Activated CD4-positive, alpha-beta memory T cell treated with anti-CD3 and anti-CD28 coated beads for 36 hours (primary cell): ENCODE measurements around the gene SOHLH1. TPM values are rescaled to one million over a fixed set of nuclear protein-coding genes. Genes with fewer than 3 reads are reported as not detected.

ENCODE experiments used
- CTCF ChIA-PET: fragments of 350-600 bp; sonication (Branson Sonifier 250); formaldehyde crosslinking; loops from one replicate; lab custom pipeline; 2021; ENCODE audit warnings: antibody characterized with exemption, inconsistent platforms; lab: Charles Lee
- POLR2A ChIA-PET: fragments of 350-600 bp; sonication (Branson Sonifier 250); formaldehyde crosslinking; loops from one replicate; lab custom pipeline; 2021; ENCODE audit warnings: antibody characterized with exemption; lab: Charles Lee
- DNase-seq: peaks from one replicate; pipeline ENCODE4 v3.0.0-alpha.2; 2020
- H3K27ac Mint-ChIP-seq: one replicate; pipeline ENCODE4 v1.8.0; 2021; ENCODE audit warnings: mixed read lengths
- H3K27me3 Mint-ChIP-seq: one replicate; pipeline ENCODE4 v1.8.0; 2021; ENCODE audit warnings: mixed read lengths
- H3K36me3 Mint-ChIP-seq: one replicate; pipeline ENCODE4 v1.8.0; 2021; ENCODE audit warnings: mixed read lengths
- H3K4me1 Mint-ChIP-seq: one replicate; pipeline ENCODE4 v1.8.0; 2021; ENCODE audit warnings: low read depth, mixed read lengths
- H3K4me3 Mint-ChIP-seq: one replicate; pipeline ENCODE4 v1.8.0; 2021; ENCODE audit warnings: mild to moderate bottlenecking, mixed read lengths
- H3K9me3 Mint-ChIP-seq: one replicate; pipeline ENCODE4 v1.8.0; 2021; ENCODE audit warnings: mixed read lengths
- intact Hi-C: fragments of 100-400 bp; cut with micrococcal nuclease; formaldehyde crosslinking; loops from one replicate; pipeline ENCODE4 v1.15.1; 2023
- total RNA-seq, 2 experiments: library from RNA; stranded (reverse); gene quantifications; one replicate each; pipeline ENCODE4 v1.2.3, GENCODE V29; 2021

The SOHLH1 gene
- total RNA-seq, 2 experiments from 2014 or later, result not detected

DNA sequence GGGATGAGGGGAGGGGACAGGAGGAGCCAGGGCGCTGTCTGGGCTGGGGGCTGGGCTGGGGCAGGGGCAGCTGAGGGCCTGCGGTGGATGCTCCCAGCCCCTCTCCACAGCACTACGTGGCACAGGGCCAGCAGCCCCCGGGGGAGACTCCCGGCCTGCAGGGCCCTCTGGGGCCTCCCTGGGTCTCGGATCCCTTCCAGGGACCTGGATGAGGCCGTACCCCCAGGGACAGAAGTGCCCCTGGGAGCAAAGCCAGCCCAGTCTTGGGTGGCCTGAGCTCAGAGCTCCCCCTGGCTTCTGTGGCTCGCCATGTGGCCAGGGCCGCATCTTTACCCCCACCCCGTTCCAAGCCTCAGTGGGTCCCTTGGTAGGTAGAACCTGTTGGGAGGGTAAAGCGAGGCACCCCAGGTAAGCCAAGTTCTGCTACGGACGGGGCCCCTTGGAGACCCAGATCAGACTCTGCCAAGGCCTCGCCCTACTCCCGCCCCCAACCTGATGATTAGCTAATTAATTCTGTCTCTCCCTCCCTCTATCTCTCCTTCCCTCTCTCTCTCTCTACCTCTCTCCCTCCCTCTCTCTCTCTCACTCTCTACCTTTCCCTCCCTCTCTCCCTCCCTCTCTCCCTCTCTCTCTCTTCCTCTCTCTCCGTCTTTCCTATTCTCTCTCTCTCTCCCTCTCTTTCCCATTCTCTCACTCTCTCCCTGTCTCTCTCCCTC, 27.0 kb upstream of the SOHLH1 start:
- DNase-seq, result no peak
- CTCF ChIA-PET, result no interaction called here
- no peaks in the 10 kb centered on the region for H3K36me3 Mint-ChIP-seq
- POLR2A ChIA-PET, result no interaction called here
- no peak overlapping the region for H3K4me3 Mint-ChIP-seq
- peaks cover 4% of the 10 kb centered on the region for H3K27me3 Mint-ChIP-seq
- intact Hi-C loops, result no loop called here
- H3K27ac Mint-ChIP-seq, result no peak overlapping the region
- H3K4me1 Mint-ChIP-seq, result no peaks in the 10 kb centered on the region
- peaks cover 4% of the 10 kb centered on the region for H3K9me3 Mint-ChIP-seq

DNA sequence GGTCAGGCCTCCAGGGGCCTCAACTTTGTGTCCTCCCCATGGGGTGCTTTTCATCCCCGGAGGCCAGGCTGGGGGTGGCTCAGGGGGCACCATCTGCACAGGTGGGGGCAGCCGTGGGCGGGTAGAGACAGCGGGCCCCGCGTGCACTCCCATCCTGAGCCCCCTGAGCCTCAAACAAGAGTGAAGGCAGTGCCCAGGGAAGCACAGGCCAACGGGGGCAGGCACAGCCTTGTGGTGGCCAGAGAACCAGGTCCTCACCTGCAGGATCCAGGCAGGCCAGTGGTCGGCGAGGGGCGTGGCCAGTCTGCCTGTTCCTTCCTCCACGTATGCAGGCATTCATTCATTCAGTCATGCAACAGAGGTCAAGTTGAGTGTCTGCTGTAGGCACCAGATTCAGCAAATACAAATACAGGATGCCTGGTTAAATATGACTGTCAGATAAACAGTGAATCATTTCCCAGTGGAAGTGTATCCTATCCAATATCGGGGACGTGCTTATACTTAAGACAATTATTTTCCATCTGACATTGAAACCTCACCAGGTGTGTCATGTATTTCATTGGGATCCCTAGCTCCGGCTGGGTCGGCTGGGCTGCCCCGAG, 25.0 kb upstream of the SOHLH1 start:
- CTCF ChIA-PET, result no interaction called here
- Mint-ChIP-seq H3K4me3 (no peak overlapping the region), H3K27ac (no peak overlapping the region), H3K27me3 (peaks cover 4% of the 10 kb centered on the region), H3K36me3 (no peaks in the 10 kb centered on the region), H3K9me3 (no peaks in the 10 kb centered on the region), H3K4me1 (no peaks in the 10 kb centered on the region)
- POLR2A ChIA-PET, result no interaction called here
- DNase-seq, result no peak
- intact Hi-C loops, result no loop called here

DNA sequence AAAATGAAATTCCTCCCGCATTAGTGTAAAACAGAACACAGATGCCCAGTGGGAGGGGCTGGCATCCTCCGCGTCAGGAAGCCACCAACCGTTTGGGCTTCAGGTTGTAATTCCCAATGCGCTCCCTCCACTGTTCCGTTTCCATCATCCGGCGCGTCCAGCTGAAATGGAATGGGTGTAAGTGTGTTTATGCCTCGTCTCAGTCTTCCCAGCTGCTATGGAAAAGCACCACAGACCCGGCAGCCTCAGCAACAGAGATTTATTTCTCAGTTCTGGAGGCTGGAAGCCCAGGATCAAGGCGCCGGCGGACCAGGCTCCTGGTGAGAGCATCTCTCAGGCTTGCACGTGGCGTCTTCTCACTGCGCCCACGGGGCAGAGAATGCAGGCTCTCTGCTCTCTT, 23.1 kb upstream of the SOHLH1 start:
- intact Hi-C loops, result no loop called here
- Mint-ChIP-seq H3K27me3 (peaks cover 5% of the 10 kb centered on the region), H3K36me3 (no peaks in the 10 kb centered on the region), H3K4me1 (no peaks in the 10 kb centered on the region), H3K9me3 (no peaks in the 10 kb centered on the region), H3K27ac (no peak overlapping the region), H3K4me3 (no peak overlapping the region)
- DNase-seq, result no peak
- CTCF ChIA-PET, result no interaction called here
- POLR2A ChIA-PET, result no interaction called here

DNA sequence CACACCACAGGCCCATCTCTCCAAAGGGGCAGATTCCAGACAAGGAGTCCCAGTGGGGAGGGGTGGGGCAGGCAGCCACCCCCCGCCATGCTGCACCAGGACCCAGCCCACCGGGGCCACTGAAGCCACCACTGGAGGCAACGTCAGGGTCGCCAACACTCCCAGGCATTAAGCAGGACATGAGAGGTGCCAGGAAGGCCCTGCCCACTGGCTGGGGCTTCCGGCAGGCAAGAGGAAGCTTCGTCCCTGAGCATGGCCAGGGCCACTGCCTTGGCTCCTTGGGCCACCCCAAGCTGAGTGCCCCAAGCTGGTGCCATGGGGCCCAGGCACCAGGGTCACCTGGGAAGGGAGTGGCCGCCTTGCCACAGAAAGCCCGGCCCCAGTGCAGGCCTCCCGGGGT, 20.2 kb upstream of the SOHLH1 start:
- H3K4me1 Mint-ChIP-seq, result no peaks in the 10 kb centered on the region
- DNase-seq, result no peak
- H3K27me3 Mint-ChIP-seq, result peaks cover 23% of the 10 kb centered on the region
- no peak overlapping the region for H3K27ac Mint-ChIP-seq
- ChIA-PET POLR2A (no interaction called here), CTCF (no interaction called here)
- no peaks in the 10 kb centered on the region for H3K9me3 Mint-ChIP-seq
- no peak overlapping the region for H3K4me3 Mint-ChIP-seq
- intact Hi-C loops, result no loop called here
- no peaks in the 10 kb centered on the region for H3K36me3 Mint-ChIP-seq

DNA sequence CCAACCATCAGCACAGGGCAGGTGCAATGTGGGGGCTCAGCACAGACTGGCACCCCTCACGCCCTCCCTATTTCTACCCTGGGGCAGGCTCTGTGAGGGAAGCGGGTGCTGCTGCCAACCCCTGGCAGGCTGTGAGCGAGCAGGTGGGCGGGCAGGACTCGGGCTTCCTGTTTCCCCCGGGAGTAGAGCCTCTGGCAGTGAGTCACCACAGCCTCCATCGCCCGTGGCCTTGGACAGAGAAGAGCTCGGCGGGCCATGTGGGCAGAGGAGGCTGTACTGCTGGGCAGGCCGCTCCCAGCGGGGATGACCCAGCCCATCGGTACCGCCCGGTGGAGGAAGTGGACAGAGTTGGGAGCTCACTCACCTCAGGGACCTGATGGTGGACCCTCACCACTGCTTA, 19.3 kb upstream of the SOHLH1 start:
- intact Hi-C loops, result no loop called here
- Mint-ChIP-seq H3K4me1 (no peaks in the 10 kb centered on the region), H3K27me3 (peaks cover 26% of the 10 kb centered on the region), H3K9me3 (no peaks in the 10 kb centered on the region), H3K4me3 (no peak overlapping the region), H3K27ac (no peak overlapping the region), H3K36me3 (no peaks in the 10 kb centered on the region)
- ChIA-PET CTCF (no interaction called here), POLR2A (no interaction called here)
- DNase-seq, result no peak

DNA sequence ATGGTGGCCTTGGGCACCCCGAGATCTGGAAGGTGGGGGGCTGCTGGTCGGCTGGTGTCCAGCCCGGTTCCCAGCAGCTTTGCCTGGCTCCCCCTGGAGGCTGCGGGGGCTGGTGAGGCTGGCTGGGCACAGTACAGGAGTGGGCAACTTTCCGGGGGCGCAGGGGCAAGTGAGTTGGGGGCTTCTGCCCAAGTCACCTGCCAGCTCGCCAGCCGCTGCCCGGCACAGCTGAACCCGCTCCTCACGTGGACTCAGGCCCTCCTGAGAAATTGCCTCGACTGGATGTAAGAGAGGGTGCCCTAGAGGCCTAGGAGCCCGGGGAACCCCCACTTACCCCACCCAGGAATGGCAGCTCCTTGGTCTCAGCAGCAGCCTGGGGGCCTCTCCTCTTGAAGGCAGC, 18.1 kb upstream of the SOHLH1 start:
- ChIA-PET POLR2A (no interaction called here), CTCF (no interaction called here)
- H3K36me3 Mint-ChIP-seq, result no peaks in the 10 kb centered on the region
- no peak overlapping the region for H3K4me3 Mint-ChIP-seq
- intact Hi-C loops, result no loop called here
- H3K27ac Mint-ChIP-seq, result no peak overlapping the region
- H3K4me1 Mint-ChIP-seq, result no peaks in the 10 kb centered on the region
- no peak for DNase-seq
- peaks cover 30% of the 10 kb centered on the region for H3K27me3 Mint-ChIP-seq
- H3K9me3 Mint-ChIP-seq, result no peaks in the 10 kb centered on the region

DNA sequence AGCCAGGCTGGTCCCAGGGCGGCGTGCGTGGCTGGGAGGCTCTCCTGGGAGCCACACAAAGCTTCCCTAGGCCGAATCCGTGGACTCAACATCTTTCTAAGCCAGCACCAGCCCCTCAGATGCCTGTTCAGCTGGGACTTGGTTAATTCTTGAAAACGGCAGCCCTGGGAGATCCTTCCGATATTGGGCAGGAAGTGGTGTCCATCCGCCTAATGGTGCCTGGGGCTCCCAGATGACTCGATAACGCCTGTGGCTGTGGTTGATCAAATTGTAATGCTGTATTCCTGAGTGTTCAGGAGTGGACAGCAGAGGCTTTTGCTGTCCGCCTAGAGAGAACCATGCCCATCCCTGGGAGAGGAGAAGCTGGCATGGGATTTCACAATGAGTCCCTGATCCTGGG, 16.8 kb upstream of the SOHLH1 start:
- no peak for DNase-seq
- H3K27me3 Mint-ChIP-seq, result peaks cover 32% of the 10 kb centered on the region
- ChIA-PET CTCF (no interaction called here), POLR2A (no interaction called here)
- no peak overlapping the region for H3K27ac Mint-ChIP-seq
- intact Hi-C loops, result no loop called here
- no peaks in the 10 kb centered on the region for H3K9me3 Mint-ChIP-seq
- H3K4me3 Mint-ChIP-seq, result no peak overlapping the region
- H3K4me1 Mint-ChIP-seq, result no peaks in the 10 kb centered on the region
- H3K36me3 Mint-ChIP-seq, result no peaks in the 10 kb centered on the region

DNA sequence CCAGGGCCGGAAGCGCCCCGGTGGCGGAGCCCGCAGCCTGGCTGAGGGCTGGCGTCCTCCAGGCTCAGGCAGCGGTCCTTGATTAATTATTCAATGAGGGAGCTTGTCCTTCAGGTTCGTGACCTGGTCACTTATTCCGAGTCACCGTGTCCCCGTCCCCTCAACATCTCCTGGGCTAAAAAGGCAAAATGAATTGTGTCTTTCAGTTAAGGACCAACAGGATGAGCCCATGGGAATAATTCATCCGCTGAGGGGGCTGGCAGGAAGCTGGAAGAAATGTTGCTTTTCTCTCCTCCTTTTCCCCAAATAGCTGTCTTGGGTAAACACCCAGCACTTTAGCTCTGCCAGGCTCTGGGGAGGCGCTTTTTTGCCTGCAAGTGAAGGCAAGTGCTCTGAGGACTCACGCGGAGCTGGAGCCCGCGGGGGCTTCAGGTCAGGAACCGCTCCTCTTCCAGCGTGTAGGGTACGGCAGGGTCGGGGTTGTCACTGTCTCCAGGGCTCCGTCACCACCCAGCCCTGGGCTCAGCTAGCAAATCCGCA, 15.8 kb upstream of the SOHLH1 start:
- ChIA-PET CTCF (no interaction called here), POLR2A (no interaction called here)
- H3K36me3 Mint-ChIP-seq, result no peaks in the 10 kb centered on the region
- peaks cover 32% of the 10 kb centered on the region for H3K27me3 Mint-ChIP-seq
- intact Hi-C loops, result no loop called here
- no peak overlapping the region for H3K27ac Mint-ChIP-seq
- no peaks in the 10 kb centered on the region for H3K9me3 Mint-ChIP-seq
- no peak overlapping the region for H3K4me3 Mint-ChIP-seq
- H3K4me1 Mint-ChIP-seq, result no peaks in the 10 kb centered on the region
- DNase-seq, result no peak

DNA sequence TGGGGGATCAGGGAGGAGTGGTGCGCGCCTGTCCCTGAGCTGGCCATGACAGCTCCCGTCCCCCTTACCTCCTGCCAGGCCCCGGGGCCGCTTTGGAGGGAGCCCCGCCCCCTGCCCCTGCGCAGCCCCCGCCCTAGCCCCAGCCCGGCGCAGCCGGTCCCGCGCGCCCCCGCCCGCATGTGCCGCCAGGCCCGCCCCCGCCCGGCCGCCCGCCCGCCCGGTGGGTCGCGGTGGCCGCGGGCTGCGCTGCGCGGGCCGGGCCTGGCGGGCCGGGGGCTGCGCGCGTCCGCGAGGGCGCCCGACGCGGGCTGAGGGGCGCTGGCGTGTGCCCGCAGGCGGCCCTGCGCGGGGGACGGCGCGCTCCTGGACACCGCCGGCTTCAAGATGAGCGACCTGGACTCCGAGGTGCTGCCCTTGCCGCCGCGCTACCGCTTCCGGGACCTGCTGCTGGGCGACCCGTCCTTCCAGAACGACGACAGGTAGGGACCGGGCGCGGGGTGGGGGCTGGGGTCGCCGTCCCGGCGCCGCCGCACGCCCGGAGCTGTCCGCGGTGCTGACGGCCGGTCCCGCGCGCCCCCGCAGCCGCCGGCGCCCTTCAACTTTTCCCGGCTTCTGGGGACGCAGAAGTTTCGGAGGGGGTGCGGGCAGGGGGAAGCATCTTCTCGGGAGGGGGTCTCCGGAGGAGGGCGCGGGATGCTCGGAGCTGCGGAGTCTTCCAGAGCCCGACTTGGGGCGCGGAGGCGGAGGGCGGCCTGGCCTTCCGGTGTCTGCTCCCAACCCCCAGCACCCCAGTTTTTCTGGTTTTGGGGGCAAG, 15.2 kb upstream of the SOHLH1 start:
- CTCF ChIA-PET, result no interaction called here
- no peaks in the 10 kb centered on the region for H3K4me1 Mint-ChIP-seq
- intact Hi-C loops, result no loop called here
- H3K9me3 Mint-ChIP-seq, result no peaks in the 10 kb centered on the region
- peaks cover 32% of the 10 kb centered on the region for H3K27me3 Mint-ChIP-seq
- POLR2A ChIA-PET, result no interaction called here
- H3K4me3 Mint-ChIP-seq, result no peak overlapping the region
- DNase-seq, result no peak
- no peak overlapping the region for H3K27ac Mint-ChIP-seq
- no peaks in the 10 kb centered on the region for H3K36me3 Mint-ChIP-seq

DNA sequence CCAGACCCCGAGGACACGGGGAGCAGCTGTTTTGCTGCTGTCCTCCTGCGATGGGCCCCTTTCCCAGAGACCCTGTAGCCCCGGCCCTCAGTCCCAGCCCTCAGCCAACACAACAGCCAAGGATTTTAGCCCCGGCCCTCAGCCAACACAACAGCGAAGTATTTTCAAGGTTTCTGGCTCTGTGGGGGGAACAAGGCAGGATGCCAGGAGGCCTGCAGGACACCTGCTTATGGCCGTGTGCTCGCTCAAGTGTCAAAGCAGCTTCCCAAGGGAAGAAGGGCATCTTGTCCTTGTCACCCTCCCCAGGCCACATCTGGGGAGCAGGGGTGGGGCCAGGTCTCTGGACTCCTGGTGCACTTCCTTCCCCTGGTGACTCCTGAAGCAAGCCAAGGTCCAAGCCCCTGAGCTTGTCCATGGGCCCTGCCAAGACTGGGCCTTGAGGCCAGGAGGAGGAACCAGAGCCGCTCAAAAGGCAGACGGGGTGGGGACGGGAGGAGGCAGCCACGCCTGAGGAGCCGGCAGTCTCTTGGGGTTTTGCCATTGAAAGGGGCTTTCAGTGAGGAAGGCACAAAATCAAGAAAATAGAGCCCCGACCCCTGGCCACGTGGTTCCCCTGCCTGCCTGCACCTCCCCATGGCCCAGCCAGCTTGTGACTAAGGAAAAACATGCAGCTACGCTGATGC, 13.5 kb upstream of the SOHLH1 start:
- intact Hi-C loops, result no loop called here
- H3K4me1 Mint-ChIP-seq, result no peaks in the 10 kb centered on the region
- CTCF ChIA-PET, result no interaction called here

DNA sequence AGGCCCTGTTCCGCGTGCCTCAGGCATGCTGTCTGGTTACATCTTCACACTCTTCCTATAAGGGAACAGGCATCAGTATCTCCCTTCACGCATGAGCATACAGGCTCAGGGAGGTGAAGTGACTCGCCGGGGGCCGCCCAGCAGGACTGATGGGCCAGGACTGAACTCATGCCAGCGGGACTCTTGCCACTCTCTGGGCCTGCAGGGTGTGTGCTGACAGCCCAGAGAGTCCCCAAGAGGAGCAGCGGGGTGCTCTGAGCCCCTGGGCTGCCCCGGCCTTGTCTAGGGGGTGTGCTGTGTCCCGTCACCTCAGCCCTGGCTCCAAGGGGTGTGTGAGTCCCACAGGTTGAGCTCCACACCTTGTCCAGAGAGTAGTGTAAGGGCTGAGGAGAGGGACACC, 12.6 kb upstream of the SOHLH1 start:
- no peak overlapping the region for H3K4me3 Mint-ChIP-seq
- H3K4me1 Mint-ChIP-seq, result no peaks in the 10 kb centered on the region
- POLR2A ChIA-PET, result no interaction called here
- no peaks in the 10 kb centered on the region for H3K36me3 Mint-ChIP-seq
- no peak for DNase-seq
- intact Hi-C loops, result no loop called here
- CTCF ChIA-PET, result no interaction called here
- peaks cover 27% of the 10 kb centered on the region for H3K27me3 Mint-ChIP-seq
- H3K9me3 Mint-ChIP-seq, result no peaks in the 10 kb centered on the region
- no peak overlapping the region for H3K27ac Mint-ChIP-seq

More for the DNA sequence above, 13.5 kb upstream of the SOHLH1 start:
- H3K9me3 Mint-ChIP-seq, result no peaks in the 10 kb centered on the region
- peaks cover 30% of the 10 kb centered on the region for H3K27me3 Mint-ChIP-seq
- POLR2A ChIA-PET, result no interaction called here
- no peaks in the 10 kb centered on the region for H3K36me3 Mint-ChIP-seq
- DNase-seq, result no peak
- H3K27ac Mint-ChIP-seq, result no peak overlapping the region
- no peak overlapping the region for H3K4me3 Mint-ChIP-seq

DNA sequence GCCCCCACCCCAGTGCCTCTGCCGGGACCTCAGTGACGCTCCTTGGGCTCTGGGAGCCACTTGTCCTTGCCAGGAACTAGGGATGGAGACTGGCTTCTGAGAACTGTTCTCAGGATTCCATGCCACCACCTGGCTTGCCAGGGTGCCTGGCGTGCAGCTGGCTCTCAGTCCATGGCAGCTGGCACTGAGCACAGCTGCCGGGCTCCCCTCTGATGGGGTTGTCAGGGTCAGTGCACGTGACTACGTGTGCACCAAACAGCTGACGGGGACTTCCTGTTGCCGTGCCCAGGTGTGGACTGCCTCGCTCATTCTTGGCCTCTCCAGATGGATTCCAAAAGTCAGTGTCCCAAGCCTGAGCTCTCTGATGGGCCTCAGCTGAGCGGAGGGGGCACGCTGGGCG, 12.1 kb upstream of the SOHLH1 start:
- H3K36me3 Mint-ChIP-seq, result no peaks in the 10 kb centered on the region
- CTCF ChIA-PET, result no interaction called here
- no peaks in the 10 kb centered on the region for H3K4me1 Mint-ChIP-seq
- H3K27me3 Mint-ChIP-seq, result peaks cover 22% of the 10 kb centered on the region
- intact Hi-C loops, result no loop called here
- POLR2A ChIA-PET, result no interaction called here
- DNase-seq, result no peak
- no peaks in the 10 kb centered on the region for H3K9me3 Mint-ChIP-seq
- no peak overlapping the region for H3K27ac Mint-ChIP-seq
- H3K4me3 Mint-ChIP-seq, result no peak overlapping the region
